K562 (cell line): Measurements from ENCODE around the gene PSMD8. TPM values are rescaled to one million over a fixed set of nuclear protein-coding genes. Genes with fewer than 3 reads are reported as not detected.

ENCODE experiments used
- ELF1 ChIP-seq: fragments of 200-800 bp; sonication (Bioruptor generic); IDR thresholded peaks from 2 replicates; pipeline ENCODE4 v1.6.1; 2016; ENCODE audit warnings: missing genetic modification characterization, missing compliant biosample characterization
- HSF4 ChIP-seq: fragments of 250-450 bp; sonication (Bioruptor Pico); IDR thresholded peaks from 2 replicates; pipeline ENCODE4 v2.1.2; 2022; ENCODE audit warnings: mild to moderate bottlenecking, moderate library complexity, borderline replicate concordance
- MAFK ChIP-seq: IDR thresholded peaks from 2 replicates; pipeline ENCODE4 v1.6.1; 2011; ENCODE audit warnings: low read length, improper control_type of control experiment
- POLR2A ChIP-seq: fragments of 450-650 bp; conservative IDR thresholded peaks from 2 replicates; pipeline ENCODE4 v1.6.1; 2016
- POLR3A ChIP-seq: IDR thresholded peaks from 2 replicates; pipeline ENCODE4 v1.6.1; 2011; ENCODE audit warnings: borderline replicate concordance, mild to moderate bottlenecking, moderate library complexity; ENCODE audit not compliant: insufficient read length, insufficient read depth; ENCODE audit errors: extremely low read depth
- RFX1 ChIP-seq: fragments of 450-650 bp; IDR thresholded peaks from 2 replicates; pipeline ENCODE4 v1.6.1; 2016; ENCODE audit warnings: mild to moderate bottlenecking, moderate library complexity
- RFX7 ChIP-seq: fragments of 250-450 bp; sonication (Bioruptor Pico); IDR thresholded peaks from 2 replicates; pipeline ENCODE4 v1.5.1; 2021; ENCODE audit warnings: mild to moderate bottlenecking
- SAP30 ChIP-seq: fragments of 200-600 bp; sonication (generic); IDR thresholded peaks from 2 replicates; pipeline ENCODE4 v1.6.1; 2012; ENCODE audit warnings: borderline replicate concordance, low read depth, mild to moderate bottlenecking, moderate library complexity, low read length, control low read depth, inconsistent platforms; ENCODE audit not compliant: insufficient read depth, poor library complexity, severe bottlenecking
- SMC3 ChIP-seq: conservative IDR thresholded peaks from 2 replicates; pipeline ENCODE4 v1.6.1; 2011; ENCODE audit warnings: low read depth, low read length, improper control_type of control experiment; ENCODE audit not compliant: insufficient read depth
- SREBF2 ChIP-seq: sonication (generic); formaldehyde crosslinking; IDR thresholded peaks from 2 replicates; pipeline ENCODE4 v1.4.0; 2020; ENCODE audit warnings: mild to moderate bottlenecking, missing genetic modification reagents
- TARDBP ChIP-seq: fragments of 450-650 bp; IDR thresholded peaks from 2 replicates; pipeline ENCODE4 v1.6.1; 2016
- TEAD4 ChIP-seq, 2 experiments: sonication (generic) in 1 of 2; formaldehyde crosslinking in 1 of 2; IDR thresholded peaks; 2 replicates each; pipeline versions ENCODE4 v1.6.1 to v1.8.0; 2012 to 2022; ENCODE audit warnings: borderline replicate concordance in 1 of 2, inconsistent platforms in 1 of 2, low read length in 1 of 2, mild to moderate bottlenecking in 1 of 2, missing genetic modification reagents in 1 of 2
- ZFPM2 ChIP-seq: fragments of 250-450 bp; sonication (Bioruptor Pico); IDR thresholded peaks from 2 replicates; pipeline ENCODE4 v1.5.1; 2022; ENCODE audit warnings: mild to moderate bottlenecking
- ZNF780A ChIP-seq: fragments of 250-450 bp; sonication (Bioruptor Pico); IDR thresholded peaks from 2 replicates; pipeline ENCODE4 v1.5.0; 2021; ENCODE audit warnings: mild to moderate bottlenecking
- polyA plus RNA-seq, 8 experiments: library from polyadenylated mRNA; depleted of rRNA in 4 of 8; stranded (reverse) in 5 of 8; unstranded in 3 of 8; fragments of >200 nt; fragmentation: Nextera tagmentation in 2 of 8; fragmentation: Illumina TruSeq in 1 of 8; extraction: Ambion mirVana in 2 of 8; extraction: Trizol in 1 of 8; gene quantifications; 2 replicates each; pipeline versions ENCODE4 v1.2.1 to v1.2.3, GENCODE V29; 2011 to 2014; ENCODE audit warnings: inconsistent platforms in 1 of 8, missing spikeins in 1 of 8
- total RNA-seq, 7 experiments: library from RNA; depleted of rRNA in 6 of 7; stranded (reverse); fragments of >200 nt in 6 of 7; fragmentation: Illumina TruSeq in 2 of 7; extraction: Trizol in 2 of 7; gene quantifications; 2 replicates each; pipeline versions ENCODE4 v1.2.1 to v1.2.3, GENCODE V29; 2011 to 2021; ENCODE audit warnings: low replicate concordance in 1 of 7
- TF ChIP-seq, protein P1 (sequence below): fragments of 200-800 bp; sonication (Bioruptor generic); IDR thresholded peaks from 2 replicates; pipeline ENCODE4 v1.6.1; 2017; ENCODE audit warnings: missing genetic modification characterization, missing compliant biosample characterization
- TF ChIP-seq, protein P2 (sequence below): fragments of 450-650 bp; formaldehyde crosslinking; IDR thresholded peaks from 2 replicates; pipeline ENCODE4 v1.4.0; 2022; ENCODE audit warnings: mild to moderate bottlenecking, moderate library complexity
- TF ChIP-seq, protein P3 (sequence below): sonication (generic); formaldehyde crosslinking; IDR thresholded peaks from 2 replicates; pipeline ENCODE4 v1.8.1; 2023; ENCODE audit warnings: mild to moderate bottlenecking, missing genetic modification reagents
- TF ChIP-seq, protein P4 (sequence below): fragments of 450-650 bp; IDR thresholded peaks from 2 replicates; pipeline ENCODE4 v1.7.0; 2016; ENCODE audit warnings: borderline replicate concordance
- TF ChIP-seq, protein P5 (sequence below): sonication (generic); formaldehyde crosslinking; IDR thresholded peaks from 2 replicates; pipeline ENCODE4 v1.5.0; 2020; ENCODE audit warnings: missing genetic modification reagents
- TF ChIP-seq, protein P6 (sequence below): fragments of 200-400 bp; formaldehyde crosslinking; IDR thresholded peaks from 2 replicates; pipeline ENCODE4 v1.6.1; 2017; ENCODE audit warnings: mild to moderate bottlenecking, low read depth, low read length, moderate library complexity

Gene PSMD8
- total and polyA plus RNA-seq, 9 of the 15 experiments (the other 6 are each of a cell fraction or from before 2014, with no cell fraction given), result 130 to 583 (median 315) TPM

DNA sequence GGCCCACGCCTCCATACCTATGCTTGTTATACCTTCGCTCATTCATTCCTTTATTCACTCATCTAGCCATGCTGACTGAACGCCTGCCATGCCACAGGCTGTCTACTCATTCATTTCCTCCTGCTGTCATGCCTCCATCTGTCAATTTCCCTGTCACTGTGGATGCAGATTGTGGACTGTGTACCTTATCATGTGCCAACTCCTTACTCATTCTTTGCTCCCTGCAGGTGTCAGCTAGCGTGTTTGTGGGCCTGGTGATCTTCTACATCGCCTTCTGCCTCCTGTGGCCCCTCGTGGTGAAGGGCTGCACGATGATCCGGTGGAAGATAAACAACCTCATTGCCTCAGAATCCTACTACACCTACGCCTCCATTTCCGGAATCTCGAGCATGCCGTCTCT is 4.1 kb upstream of the PSMD8 start (continued):
- TF ChIP-seq, protein P1, sequence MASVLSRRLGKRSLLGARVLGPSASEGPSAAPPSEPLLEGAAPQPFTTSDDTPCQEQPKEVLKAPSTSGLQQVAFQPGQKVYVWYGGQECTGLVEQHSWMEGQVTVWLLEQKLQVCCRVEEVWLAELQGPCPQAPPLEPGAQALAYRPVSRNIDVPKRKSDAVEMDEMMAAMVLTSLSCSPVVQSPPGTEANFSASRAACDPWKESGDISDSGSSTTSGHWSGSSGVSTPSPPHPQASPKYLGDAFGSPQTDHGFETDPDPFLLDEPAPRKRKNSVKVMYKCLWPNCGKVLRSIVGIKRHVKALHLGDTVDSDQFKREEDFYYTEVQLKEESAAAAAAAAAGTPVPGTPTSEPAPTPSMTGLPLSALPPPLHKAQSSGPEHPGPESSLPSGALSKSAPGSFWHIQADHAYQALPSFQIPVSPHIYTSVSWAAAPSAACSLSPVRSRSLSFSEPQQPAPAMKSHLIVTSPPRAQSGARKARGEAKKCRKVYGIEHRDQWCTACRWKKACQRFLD (CRISPR knock-in tag), result no peak
- no peak for TF ChIP-seq POLR2A
- no peak for TF ChIP-seq SREBF2
- TF ChIP-seq, protein P2, sequence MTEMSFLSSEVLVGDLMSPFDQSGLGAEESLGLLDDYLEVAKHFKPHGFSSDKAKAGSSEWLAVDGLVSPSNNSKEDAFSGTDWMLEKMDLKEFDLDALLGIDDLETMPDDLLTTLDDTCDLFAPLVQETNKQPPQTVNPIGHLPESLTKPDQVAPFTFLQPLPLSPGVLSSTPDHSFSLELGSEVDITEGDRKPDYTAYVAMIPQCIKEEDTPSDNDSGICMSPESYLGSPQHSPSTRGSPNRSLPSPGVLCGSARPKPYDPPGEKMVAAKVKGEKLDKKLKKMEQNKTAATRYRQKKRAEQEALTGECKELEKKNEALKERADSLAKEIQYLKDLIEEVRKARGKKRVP, result no peak
- TF ChIP-seq, protein P3, sequence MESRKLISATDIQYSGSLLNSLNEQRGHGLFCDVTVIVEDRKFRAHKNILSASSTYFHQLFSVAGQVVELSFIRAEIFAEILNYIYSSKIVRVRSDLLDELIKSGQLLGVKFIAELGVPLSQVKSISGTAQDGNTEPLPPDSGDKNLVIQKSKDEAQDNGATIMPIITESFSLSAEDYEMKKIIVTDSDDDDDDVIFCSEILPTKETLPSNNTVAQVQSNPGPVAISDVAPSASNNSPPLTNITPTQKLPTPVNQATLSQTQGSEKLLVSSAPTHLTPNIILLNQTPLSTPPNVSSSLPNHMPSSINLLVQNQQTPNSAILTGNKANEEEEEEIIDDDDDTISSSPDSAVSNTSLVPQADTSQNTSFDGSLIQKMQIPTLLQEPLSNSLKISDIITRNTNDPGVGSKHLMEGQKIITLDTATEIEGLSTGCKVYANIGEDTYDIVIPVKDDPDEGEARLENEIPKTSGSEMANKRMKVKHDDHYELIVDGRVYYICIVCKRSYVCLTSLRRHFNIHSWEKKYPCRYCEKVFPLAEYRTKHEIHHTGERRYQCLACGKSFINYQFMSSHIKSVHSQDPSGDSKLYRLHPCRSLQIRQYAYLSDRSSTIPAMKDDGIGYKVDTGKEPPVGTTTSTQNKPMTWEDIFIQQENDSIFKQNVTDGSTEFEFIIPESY (CRISPR knock-in tag), result no peak
- TF ChIP-seq, protein P4, sequence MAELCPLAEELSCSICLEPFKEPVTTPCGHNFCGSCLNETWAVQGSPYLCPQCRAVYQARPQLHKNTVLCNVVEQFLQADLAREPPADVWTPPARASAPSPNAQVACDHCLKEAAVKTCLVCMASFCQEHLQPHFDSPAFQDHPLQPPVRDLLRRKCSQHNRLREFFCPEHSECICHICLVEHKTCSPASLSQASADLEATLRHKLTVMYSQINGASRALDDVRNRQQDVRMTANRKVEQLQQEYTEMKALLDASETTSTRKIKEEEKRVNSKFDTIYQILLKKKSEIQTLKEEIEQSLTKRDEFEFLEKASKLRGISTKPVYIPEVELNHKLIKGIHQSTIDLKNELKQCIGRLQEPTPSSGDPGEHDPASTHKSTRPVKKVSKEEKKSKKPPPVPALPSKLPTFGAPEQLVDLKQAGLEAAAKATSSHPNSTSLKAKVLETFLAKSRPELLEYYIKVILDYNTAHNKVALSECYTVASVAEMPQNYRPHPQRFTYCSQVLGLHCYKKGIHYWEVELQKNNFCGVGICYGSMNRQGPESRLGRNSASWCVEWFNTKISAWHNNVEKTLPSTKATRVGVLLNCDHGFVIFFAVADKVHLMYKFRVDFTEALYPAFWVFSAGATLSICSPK, result no peak
- TF ChIP-seq HSF4 (CRISPR knock-in tag), result no peak
- TF ChIP-seq ELF1, result no peak
- TF ChIP-seq MAFK, result no peak
- TF ChIP-seq, protein P5, sequence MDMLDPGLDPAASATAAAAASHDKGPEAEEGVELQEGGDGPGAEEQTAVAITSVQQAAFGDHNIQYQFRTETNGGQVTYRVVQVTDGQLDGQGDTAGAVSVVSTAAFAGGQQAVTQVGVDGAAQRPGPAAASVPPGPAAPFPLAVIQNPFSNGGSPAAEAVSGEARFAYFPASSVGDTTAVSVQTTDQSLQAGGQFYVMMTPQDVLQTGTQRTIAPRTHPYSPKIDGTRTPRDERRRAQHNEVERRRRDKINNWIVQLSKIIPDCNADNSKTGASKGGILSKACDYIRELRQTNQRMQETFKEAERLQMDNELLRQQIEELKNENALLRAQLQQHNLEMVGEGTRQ (CRISPR knock-in tag), result no peak
- TF ChIP-seq, protein P6, sequence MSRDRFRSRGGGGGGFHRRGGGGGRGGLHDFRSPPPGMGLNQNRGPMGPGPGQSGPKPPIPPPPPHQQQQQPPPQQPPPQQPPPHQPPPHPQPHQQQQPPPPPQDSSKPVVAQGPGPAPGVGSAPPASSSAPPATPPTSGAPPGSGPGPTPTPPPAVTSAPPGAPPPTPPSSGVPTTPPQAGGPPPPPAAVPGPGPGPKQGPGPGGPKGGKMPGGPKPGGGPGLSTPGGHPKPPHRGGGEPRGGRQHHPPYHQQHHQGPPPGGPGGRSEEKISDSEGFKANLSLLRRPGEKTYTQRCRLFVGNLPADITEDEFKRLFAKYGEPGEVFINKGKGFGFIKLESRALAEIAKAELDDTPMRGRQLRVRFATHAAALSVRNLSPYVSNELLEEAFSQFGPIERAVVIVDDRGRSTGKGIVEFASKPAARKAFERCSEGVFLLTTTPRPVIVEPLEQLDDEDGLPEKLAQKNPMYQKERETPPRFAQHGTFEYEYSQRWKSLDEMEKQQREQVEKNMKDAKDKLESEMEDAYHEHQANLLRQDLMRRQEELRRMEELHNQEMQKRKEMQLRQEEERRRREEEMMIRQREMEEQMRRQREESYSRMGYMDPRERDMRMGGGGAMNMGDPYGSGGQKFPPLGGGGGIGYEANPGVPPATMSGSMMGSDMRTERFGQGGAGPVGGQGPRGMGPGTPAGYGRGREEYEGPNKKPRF, result no peak
- TF ChIP-seq SAP30, result no peak
- no peak for TF ChIP-seq RFX7 (CRISPR knock-in tag)
- no peak for TF ChIP-seq RFX1
- no peak for TF ChIP-seq POLR3A
- no peak for TF ChIP-seq SMC3
- TF ChIP-seq ZFPM2, result no peak
- TF ChIP-seq TEAD4 (IDR thresholded peaks at IDR 0.05; ENCODE audit: low read length), result peak; percentile 83
- no peak for TF ChIP-seq TEAD4 (CRISPR knock-in tag; IDR thresholded peaks at IDR 0.05; ENCODE audit: borderline replicate concordance)
- TF ChIP-seq ZNF780A, result no peak
- TF ChIP-seq TARDBP, result no peak
